Activated CD4-positive, alpha-beta T cell treated with anti-CD3 and anti-CD28 coated beads for 4 hours (primary cell): ENCODE results near the gene PNMA3.
"Not testable (repeated sequence)": the region's sequence is repeated elsewhere in the genome, so short reads cannot be mapped to it uniquely, and the experiment has no call there.

ENCODE experiments used
- DNase-seq, 2 donors: peaks; one replicate each; pipeline ENCODE4 v3.0.0-alpha.2; 2020

PNMA3 gene

DNA sequence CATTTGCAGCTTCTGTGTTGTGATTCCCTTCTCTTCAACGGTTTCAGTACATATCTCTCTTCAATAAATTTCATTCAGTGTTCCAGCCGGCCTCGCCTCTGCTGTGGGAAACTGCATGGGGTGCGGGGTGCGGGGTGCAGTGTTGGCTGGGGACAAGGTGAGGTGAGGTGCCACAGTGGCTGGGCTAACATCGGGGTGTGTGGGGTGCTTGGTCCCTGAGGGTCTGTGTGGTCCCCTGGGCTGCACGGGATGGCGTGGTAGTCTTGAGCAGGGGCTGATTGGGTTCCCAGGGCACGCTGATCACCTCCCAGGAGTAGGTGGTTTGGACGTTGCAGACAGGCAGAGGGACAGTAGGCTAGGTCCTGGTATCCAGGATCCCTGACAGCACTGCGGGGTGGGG, 18.7 kb downstream of the PNMA3 start:
- no peak for DNase-seq

- DNase-seq = no peak
These were observed 19.1 kb downstream of the PNMA3 start for GRCh38 chrX:153075366-153075765.

DNA sequence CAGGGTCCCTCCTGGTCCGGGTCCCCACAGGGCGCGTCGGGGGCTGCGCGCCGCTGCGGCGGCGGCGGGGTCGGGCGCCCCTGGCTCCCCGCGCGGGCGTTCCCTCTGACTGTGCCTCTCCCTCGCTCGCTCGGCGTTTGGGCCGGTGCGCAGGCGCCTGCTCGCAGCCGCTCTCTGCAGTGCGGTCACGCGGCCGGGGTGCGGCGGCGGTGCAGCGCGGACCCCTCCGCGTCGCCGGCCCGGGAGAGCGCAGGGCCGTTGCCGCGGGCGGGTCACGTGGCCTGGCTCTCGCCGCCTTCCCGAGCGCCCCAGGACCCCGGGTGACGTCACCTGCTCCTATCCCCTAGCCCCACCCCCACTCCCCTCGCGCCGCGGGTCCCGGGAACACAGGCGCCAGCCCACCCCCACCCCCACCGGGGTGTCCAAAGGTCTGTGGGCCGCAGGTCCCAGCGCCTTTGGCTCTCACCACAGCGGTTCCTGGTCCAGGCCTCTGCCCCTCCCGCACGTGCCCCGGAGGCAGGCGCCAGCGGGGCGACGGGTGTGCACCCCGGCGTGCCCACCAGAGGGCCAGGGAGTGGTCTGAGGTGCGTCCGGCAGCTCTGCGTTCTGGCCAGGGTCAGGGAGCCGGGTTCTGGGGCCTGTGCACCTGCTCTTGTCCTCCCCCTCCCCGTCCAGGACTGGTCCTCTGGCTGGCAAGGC, 21.3 kb downstream of the PNMA3 start:
- not testable (repeated sequence) for DNase-seq

- DNase-seq = not testable (repeated sequence)
These were observed 27.1 kb downstream of the PNMA3 start for GRCh38 chrX:153083238-153083923.

- no peak for DNase-seq
These were observed 46.1 kb downstream of the PNMA3 start for GRCh38 chrX:153102418-153102817.

DNA sequence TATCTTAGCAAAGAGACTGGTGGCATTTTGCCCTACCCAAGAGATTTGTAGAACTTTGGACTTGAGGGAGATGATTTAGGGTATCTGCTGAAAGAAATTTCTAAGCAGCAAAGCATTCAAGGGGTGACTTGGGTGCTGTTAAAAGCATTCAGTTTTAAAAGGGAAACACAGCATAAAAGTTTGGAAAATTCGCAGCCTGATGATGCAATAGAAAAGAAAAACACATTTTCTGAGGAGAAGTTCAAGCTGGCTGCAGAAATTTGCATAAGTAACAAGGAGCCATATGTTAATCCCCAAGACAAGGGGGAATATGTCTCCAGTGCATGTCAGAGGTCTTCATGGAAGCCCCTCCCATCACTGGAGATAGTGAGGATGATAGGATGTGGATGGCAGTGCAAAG, 48.7 kb downstream of the PNMA3 start:
- not testable (repeated sequence) for DNase-seq

DNA sequence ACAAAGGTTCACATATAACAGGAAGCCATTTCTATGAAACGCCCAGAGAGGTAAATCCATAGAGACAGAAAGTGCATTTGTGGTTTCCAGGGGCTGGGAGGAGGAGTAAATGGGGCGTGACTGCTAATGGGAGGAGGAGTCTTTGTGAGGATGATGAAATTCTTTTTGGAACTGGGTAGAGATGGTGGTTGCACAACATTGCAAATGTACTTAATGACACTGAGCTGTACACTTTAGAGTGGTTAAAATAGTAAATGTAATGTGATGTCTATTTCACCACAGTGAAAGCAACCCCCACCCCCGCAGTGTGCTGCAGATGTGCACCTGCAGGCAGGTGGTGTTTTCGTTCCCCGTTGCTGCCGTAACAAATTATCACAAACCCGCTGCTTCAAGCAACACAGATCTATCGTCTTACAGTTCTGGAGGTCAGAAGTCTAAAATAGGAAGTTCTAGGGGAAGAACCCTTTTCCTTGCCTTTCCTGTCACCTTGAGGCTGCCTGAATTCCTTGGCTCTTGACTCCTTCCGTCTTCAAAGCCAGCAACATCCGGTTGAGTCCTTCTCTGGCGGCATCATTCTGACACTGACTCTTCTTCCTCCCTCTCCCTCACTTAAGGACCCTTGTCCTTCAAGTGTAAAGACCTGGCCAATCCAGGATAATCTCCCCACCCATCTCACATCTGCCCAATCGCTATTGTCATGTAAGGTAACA, 50.0 kb downstream of the PNMA3 start:
- DNase-seq = not testable (repeated sequence)
